NCI-H524 (cell line): Measurements from ENCODE around the gene AFAP1L1.

Experiments
- DNase-seq, 2 experiments: peaks; one replicate each; lab custom pipeline; 2025; lab: John Stamatoyannopoulos, UW

The AFAP1L1 gene

GRCh38 chr5:149314571-149315111 is 43.0 kb downstream of the AFAP1L1 start:
- DNase-seq: peak; percentile 92 to 97

DNA sequence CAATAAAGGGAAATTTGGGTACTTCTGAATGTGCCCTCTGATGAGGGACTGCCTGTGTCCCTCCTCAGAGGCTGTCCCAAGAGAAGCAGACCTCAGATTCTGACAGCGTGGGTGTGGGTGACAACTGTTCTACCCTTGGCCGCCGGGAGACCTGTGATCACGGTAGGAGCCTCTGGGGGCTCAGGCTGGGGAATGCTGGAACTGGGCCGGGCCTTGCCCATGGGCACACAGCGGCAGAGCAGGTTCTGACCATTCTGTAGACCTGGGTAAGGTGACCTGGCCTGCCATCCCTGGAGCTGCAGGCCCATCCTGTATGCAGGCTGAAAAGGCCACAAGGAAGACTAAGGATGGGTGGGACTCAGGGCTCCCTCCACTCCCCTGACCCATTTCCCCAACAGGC is 44.1 kb downstream of the AFAP1L1 start:
- DNase-seq: no peak

DNA sequence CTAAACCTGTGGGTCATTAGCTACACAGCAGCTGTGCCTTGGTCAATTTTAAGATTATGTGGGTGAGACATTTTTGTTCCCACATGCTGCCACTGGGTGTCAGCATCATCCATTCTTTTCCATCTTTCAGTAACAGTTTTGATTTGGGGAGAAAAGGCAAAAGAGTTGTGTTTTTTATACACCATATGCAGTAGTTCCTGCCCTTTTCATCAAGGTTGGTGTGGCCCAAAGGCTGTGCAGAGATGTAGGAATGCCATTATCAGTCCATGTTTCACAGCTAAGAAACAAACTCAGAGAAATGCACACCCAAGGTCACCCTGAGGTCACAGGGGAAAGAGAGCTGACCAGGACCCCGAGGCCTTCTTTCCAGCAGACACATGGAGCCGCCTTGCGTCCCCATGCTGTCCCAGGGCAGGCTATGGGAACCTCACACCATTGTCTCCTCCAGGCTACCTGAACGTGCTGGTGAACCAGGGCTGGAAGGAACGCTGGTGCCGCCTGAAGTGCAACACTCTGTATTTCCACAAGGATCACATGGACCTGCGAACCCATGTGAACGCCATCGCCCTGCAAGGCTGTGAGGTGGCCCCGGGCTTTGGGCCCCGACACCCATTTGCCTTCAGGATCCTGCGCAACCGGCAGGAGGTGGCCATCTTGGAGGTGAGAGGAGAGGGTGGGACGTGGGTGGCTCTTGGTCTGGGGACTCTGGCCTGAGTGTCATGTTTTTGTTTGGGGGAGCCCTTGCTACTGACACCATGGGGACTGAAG is 45.8 kb downstream of the AFAP1L1 start:
- peak; percentile 18 to 54 for DNase-seq

- DNase-seq: no peak
These were observed 47.5 kb downstream of the AFAP1L1 start for GRCh38 chr5:149319174-149319573.

GRCh38 chr5:149320791-149321330 is 49.2 kb downstream of the AFAP1L1 start:
- peak; percentile 61 to 80 for DNase-seq

- no peak for DNase-seq
These were observed 50.9 kb downstream of the AFAP1L1 start for GRCh38 chr5:149322518-149322917.

GRCh38 chr5:149323210-149323609 is 51.6 kb downstream of the AFAP1L1 start:
- no peak for DNase-seq

DNA sequence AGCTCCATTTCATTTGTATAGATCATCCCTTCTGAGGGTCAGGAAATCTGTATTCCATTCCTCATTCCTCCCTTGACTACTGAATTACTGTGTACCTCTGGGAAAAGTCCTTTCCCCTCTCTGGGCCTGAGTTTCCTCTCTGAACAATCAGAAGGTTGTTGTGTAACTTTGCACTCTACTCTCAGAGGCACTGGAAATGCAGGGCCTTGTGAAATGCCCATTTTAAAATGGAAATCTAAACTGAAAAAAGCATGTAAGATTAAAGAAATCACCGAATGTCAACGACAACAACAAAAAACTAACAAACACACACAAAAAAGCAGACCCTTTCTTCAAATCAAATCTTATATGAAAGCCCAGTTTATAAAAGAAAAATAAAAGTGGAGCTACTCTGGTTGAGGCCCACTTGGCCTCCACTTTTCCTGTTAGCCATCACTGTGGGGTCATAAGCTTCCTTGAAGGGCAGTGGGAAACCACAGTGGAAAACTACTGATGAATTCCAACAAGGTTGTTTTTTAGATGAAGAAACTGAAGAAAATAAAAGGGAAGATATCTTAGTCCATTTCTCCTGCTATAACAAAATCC is 52.1 kb downstream of the AFAP1L1 start:
- DNase-seq: no peak

- no peak for DNase-seq
These were observed 53.0 kb downstream of the AFAP1L1 start for GRCh38 chr5:149324641-149325040.

- no peak for DNase-seq
These were observed 53.6 kb downstream of the AFAP1L1 start for GRCh38 chr5:149325166-149325735.

DNA sequence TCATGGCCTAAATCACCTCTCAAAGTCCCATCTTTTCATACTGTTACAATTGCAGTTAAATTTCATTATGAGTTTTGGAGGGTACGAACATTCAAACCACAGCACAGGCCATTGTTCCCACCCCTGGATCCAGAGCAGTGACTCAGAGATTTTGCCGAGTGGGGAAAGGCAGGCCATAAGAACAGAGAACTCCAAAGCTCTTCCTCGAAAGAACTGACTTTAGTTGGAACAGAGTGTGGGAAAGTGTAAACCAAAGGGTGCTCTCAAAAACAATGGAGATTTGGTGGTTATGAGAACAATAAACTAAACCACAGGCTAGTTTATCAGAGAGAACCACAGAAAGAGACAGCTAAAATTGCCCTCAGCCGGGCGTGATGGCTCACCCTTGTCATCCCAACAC is 54.2 kb downstream of the AFAP1L1 start:
- DNase-seq: no peak

DNA sequence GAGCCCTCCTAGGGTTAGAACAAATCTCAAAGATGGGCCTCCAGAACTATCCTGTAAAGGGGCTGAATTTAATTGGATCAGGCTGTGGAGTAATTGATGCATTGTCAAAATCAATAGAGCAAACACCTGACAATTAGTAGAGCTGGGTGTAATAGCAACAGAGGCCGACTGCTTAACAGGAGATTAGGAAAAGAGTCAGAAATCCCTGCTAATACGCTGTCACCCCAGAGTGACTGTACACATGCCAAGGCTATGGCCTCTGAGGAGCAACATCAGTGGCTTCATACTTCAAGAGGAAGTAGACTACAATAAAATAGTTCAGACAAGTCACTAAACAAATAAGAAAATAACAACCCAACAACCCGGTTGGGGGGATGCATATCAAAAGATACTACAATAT is 55.0 kb downstream of the AFAP1L1 start:
- peak in 1 of 2 experiments; percentile 6 for DNase-seq

DNA sequence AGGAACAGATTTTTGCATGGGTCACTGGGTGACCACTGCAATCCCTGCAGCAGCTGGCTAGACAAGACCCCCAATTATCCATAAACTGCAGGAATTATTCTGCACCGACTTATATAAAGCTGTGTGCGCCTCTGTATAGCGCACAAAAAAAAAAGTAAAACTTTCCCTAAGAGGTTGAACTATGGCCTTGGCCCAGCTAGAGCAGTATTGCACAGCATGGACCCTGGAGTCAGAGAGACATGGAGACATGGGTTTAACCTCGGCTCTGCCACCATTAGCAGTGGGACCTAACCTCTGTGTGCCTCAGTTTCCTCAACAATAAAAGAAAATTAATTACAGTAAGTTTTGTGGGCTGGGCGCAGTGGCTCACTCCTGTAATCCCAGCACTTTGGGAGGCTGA is 56.5 kb downstream of the AFAP1L1 start:
- no peak for DNase-seq

- no peak for DNase-seq
These were observed 62.2 kb downstream of the AFAP1L1 start for GRCh38 chr5:149333711-149334443.

- peak; percentile 80 to 93 for DNase-seq
These were observed 66.1 kb downstream of the AFAP1L1 start for GRCh38 chr5:149337736-149338135.

- no peak for DNase-seq
These were observed 66.7 kb downstream of the AFAP1L1 start for GRCh38 chr5:149338364-149338763.

DNA sequence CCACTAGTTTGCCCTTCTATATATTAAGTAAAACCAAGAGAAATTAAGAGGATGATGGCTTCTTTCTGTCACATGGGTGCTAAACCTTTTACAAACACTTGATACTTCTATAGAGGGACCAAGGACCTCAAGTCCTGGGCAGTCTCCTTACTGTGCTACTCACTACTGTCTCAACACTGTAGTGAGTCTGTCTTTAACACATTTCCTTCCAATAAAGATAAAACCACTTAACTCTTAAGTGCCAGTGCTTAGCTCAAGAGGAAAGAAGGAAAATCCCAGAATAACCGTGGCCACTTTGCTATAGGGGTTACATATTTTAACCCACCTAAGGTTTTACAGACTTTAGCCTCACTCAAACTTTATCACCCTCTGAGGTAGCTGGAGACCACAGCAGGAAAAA is 69.3 kb downstream of the AFAP1L1 start:
- DNase-seq: peak; percentile 42 to 72

GRCh38 chr5:149341876-149342275 is 70.2 kb downstream of the AFAP1L1 start:
- peak; percentile 60 to 89 for DNase-seq

GRCh38 chr5:149344151-149344550 is 72.5 kb downstream of the AFAP1L1 start:
- no peak for DNase-seq

DNA sequence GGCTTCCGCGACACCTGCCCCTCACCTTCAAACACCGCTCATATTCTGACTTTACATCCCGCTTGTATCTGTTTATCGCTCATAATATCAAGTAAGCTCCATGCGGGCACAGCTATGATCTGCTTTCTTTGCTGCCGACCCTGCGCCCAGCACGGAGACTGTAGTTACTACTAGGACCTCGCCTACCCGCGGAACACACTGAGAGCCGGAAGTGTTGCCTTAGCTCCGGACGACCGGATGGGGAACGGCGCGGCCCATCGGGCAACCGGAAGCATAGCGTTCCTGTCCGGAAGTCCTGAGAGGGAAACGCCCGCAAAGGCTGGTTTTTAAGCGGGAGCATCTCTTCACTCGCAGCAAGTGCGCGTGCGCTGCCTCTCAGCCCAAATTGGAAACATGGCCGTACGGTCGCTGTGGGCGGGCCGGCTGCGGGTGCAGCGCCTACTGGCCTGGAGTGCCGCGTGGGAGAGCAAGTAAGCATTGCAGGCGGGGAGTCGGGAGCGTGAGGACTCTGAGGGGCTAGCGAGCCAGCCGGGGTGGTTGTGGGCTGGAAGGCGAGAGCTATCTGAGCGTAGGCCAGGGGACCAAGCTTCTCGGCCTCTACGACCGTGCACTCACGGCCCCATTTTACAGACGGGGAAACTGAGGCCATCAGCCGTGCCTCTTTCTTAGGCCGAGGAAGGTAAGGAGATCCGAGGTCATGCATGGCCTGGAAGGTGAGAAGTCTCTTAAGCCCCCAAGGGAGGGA is 73.7 kb downstream of the AFAP1L1 start, which contains the start of gene GRPEL2:
TSS of gene GRPEL2 (plus strand) at position 353 of the 745 bp plus-strand sequence. CDS start at position 394, 41 bp downstream.
- peak; percentile 92 to 97 for DNase-seq

- no peak for DNase-seq
These were observed 74.2 kb downstream of the AFAP1L1 start for GRCh38 chr5:149345892-149346222.
